Measurements from ENCODE around the gene ADPRM.
"Not testable (repeated sequence)": the region's sequence is repeated elsewhere in the genome, so short reads cannot be mapped to it uniquely, and the experiment has no call there.

ADPRM gene

DNA sequence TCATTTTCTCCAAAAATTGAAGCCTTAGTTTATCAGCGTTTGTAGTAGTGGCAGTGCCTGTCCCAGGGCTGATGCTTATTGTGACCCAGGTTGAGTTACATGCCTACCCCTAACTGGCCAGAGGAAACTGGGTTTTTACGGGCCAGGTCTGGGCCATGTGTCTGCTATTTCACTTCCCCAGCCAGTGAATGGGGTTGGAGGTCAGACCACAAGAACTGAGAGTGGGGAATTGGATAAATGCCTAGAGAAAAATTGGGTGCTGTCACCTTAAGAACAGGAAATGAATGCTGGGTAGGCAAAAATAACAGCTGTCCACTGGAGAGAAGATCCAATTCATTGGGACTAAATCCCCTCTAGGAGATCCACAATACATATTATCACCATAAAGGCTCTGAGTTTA is 5.2 kb downstream of the ADPRM start:
- no peak for FAIRE-seq

GRCh38 chr17:10705727-10706126 is 8.3 kb downstream of the ADPRM start:
- FAIRE-seq = no peak

- no peak for FAIRE-seq
These were observed 15.9 kb downstream of the ADPRM start for GRCh38 chr17:10713318-10713717.

DNA sequence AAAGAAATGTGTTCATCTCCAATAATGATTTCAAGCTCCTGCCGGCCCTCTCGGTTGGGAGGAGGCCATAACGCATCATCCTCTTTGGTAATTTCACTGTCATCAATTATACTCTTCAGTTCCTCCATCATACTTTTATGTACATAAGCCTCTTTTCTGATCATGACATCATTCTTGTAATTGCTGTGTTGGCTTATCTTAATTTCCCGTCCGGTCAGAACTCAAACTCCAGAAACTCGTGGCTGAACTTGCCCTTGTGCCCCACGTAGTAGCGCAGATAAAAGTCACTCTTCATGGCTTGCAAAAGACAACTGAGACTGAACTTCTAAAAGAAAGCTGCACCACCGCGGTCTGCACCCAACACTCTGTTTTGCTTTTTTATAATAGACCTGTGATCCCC is 18.8 kb downstream of the ADPRM start:
- no peak for FAIRE-seq

DNA sequence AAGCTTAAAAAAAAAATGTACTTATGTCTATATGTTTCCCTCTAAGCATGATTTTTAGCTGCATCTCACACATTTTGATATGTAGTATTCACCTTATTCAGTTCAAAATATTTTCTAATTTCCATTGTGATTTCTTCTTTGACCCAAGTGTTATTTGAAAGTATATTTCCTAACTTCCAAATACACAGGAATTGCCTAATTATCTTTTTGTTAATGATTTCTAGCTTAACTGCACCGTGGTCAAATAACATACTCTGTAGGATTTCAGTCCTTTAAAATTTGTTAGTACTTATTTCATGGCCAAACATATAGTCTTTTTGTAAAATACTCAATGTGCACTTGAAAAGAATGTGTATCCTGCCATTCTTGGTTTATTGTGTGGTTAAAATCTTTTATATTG is 21.2 kb downstream of the ADPRM start:
- peak; percentile 72 for FAIRE-seq

- FAIRE-seq = peak; percentile 74
These were observed 27.3 kb downstream of the ADPRM start for GRCh38 chr17:10724546-10725195.

GRCh38 chr17:10725262-10725661 is 27.9 kb downstream of the ADPRM start:
- FAIRE-seq = no peak

DNA sequence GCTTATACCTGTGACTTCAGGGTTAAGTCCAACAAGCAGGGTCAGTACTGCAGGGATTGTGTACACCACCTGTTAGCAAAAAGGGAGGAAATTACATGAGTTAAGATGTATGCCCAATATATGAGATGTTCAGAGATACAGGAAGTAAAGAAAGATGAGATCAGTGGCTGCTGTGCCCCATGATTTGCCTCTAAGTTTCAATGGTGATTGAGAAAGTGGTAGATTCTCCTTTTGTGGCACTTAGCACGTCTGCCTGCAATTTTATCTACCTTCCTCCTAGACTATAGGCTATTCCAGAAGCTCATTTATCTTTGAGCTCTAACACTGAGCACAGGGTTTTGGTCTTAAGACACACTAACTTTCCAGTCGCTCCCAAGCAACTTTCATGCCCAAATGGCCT is 28.8 kb downstream of the ADPRM start:
- FAIRE-seq = no peak

DNA sequence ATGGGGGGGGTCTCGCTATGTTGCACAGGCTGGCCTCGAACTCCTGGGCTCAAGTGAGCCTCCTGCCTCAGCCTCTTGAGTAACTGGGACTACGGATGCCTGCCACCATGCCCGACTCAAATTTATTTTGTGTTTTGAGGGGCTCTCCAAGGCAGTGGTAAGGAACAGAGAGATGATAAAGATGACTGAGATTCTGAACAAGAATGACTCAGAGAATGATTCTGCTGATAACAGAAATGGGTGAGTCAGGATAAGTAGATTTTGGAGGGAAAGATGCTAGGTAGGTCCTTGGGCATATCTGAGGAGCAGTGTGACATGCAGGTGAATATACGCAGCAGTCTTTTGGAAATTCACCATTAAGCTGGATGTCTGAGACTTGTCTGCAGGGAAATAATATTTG is 29.8 kb downstream of the ADPRM start:
- no peak for FAIRE-seq

- no peak for FAIRE-seq
These were observed 31.0 kb downstream of the ADPRM start for GRCh38 chr17:10728331-10728892.

DNA sequence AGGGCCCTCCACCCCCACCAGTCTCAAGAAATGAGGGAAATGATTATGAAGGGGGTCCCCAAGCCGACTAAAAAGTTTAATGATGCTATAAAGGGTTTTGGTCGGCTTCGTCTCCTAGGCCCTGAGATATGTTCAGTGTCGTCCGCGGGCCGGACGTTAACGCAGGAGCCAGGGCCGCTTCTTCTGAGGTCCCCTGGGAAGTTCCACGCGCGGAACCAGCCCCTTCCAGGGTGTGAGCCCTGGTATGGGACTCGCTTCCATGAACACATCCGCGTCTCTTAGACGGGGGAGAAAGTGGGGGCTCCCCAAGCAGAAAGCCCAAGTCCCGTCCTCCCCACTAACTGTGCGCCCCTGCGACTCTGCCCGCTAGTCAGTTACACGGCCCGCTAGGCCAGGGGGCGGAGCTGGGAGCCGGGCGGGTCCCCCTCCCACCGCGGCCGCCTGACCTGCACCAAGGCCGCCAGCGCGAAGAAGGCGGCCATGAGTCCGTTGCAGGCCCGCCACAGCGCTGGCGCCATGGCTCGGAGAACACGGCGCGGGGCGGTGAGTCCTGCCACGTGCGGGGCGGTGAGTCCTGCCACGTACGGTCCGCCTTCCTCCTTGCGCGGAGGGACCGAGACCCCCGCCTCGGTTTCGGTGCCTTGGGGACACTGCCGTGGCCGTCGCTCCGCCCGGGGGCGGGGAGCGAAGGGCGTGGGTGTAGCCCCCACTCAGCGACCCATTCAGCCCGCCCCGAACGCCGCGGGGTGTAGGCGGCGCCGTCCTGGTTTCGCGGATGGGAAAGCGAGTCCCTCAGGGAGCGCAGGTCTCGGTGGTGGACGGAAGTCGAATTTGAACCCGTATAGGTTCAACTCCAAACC is 32.2 kb downstream of the ADPRM start, which contains the start of gene TMEM220:
TSS of gene TMEM220 (minus strand) at position 690 of the 860 bp plus-strand sequence. CDS start at position 518, 172 bp downstream.
- FAIRE-seq = no peak

GRCh38 chr17:10730247-10730646 is 32.9 kb downstream of the ADPRM start:
- not testable (repeated sequence) for FAIRE-seq

DNA sequence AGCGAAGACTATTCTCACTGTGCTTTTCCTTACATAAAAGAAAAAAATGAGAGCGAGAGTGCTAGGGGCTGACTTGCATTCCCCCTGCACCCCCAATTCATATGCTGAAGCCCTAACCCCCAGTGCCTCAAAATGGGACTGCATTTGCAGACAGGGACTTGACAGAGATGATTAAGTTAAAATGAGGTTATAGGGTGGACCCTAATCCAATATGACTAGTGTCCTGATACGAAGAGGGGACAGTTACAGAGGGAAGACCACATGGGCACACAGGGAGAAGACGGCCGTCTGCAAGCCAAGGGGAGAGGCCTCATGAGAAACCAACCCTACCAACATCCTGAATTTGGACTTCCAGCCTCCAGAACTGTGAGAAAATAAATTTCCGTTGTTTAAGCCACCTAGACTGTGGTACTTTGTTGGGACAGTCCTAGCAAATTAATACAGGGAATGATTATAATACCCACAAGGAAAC is 34.0 kb downstream of the ADPRM start:
- no peak for FAIRE-seq

DNA sequence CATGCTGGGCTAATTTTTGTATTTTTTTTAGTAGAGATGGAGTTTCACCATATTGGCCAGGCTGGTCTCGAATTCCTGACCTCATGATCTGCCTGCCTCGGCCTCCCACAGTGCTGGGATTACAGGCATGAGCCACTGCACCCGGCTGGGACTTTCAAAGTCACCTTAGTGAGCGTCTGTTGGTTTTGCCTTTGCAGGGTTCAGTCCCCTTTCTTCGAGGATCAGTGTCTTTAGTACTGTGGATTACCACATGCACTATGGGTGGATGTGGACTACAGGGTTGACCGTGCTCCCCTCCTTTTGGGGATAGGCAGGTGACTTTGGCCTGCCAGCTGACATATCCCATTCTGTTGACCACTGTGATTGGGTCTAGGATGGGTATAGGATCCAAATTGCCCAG is 34.7 kb downstream of the ADPRM start:
- FAIRE-seq = not testable (repeated sequence)

- FAIRE-seq = no peak
These were observed 36.3 kb downstream of the ADPRM start for GRCh38 chr17:10733666-10734065.

DNA sequence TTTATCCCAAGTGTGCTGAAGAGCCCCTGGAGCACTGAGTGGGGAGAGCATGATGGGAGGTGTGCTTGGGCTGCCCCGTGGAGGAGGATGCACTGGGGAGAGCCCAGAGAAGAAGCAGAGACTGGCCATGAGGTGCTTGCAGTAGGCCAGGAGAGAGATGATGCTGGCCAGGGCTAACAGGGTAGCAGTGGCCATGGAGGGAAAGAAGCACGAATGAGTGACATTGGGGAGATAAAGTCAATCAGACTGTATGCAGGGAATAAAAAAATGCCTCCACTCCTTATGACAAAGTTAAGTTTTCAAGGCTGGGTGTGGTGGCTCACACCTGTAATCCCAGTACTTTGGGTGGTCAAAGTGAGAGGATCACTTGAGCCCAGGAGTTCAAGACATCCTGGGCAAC is 37.9 kb downstream of the ADPRM start:
- no peak for FAIRE-seq

- no peak for FAIRE-seq
These were observed 38.4 kb downstream of the ADPRM start for GRCh38 chr17:10735821-10736220.

- FAIRE-seq = peak; percentile 96
These were observed 39.8 kb downstream of the ADPRM start for GRCh38 chr17:10737168-10737622.

DNA sequence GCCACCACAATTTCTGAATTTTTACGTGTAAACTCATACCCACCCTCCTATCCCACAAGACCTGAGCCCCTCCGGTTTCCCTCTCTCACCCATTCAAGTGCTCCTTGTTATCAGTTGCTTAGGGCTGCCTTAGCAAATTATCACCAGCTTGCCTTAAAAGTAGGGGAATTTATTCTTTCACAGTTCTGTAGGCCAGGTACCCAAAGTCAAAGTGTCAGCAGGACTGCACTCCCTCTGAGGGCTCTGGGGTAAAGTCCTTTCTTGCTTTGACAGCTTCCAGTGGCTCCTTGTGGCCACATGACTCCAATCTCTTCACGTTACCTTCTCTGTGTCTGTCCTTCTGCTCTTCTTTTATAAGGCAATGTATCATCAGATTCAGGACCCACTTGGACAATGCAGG is 40.3 kb downstream of the ADPRM start:
- FAIRE-seq = no peak

- FAIRE-seq = no peak
These were observed 41.3 kb downstream of the ADPRM start for GRCh38 chr17:10738521-10739258.

- no peak for FAIRE-seq
These were observed 42.0 kb downstream of the ADPRM start for GRCh38 chr17:10739386-10739785.

DNA sequence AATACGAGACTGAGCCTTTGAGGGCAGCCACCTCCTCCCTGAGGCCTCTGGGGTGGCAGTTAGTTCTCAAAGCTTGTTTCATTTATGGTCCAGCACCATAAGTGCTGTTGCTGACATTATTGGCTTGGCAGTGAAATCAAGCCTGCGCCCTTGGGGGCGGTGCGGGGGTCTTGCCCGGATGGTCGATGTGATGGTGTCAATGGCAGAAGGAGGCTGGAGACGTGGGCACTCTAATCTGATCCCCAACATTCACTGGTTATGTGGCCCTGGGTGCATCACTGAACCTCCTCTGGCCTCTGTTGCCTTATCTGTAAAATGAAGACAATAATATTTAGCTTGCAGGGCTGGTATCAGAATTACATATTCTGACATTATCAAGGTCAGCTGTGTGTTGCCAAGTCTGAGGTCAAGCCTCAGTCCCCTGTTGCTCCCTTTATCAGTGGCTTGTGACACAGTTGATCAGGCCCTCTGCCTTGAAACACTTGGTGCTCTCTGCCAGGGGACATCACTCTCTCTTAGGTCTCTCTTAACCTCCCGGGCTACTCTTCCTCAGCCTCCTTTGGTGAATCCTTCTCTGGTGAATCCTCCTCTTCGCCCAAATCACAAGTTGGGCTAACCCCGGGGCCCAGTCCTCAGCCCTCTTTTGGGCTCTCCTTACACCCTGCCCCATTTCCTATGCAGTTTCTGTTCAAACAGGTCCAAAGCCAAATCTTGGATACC is 44.2 kb downstream of the ADPRM start:
- no peak for FAIRE-seq

All from colon (tissue), 2 donors.